HepG2 (cell line): ENCODE data around the gene DLG1. TPM values are rescaled to one million over a fixed set of nuclear protein-coding genes. Genes with fewer than 3 reads are reported as not detected.
"Not testable (repeated sequence)": the region's sequence is repeated elsewhere in the genome, so short reads cannot be mapped to it uniquely, and the experiment has no call there.

Experiments
- ATAC-seq: fragments of 200-7000 bp; cut with Tn5 transposase; 3 replicates; pipeline ENCODE4 v1.9.1; 2020; ENCODE audit warnings: mild to moderate bottlenecking, moderate library complexity
- BruUV-seq: library from RNA; stranded (reverse); fragments of 400-500 nt; replicated peaks from 2 replicates; lab custom pipeline; 2021; lab: Mats Ljungman, UMichigan
- CTCF ChIA-PET: fragments of 300-600 bp; formaldehyde crosslinking; extraction: SDS; loops from one replicate; lab custom pipeline; 2021; ENCODE audit warnings: low total read pairs, inconsistent platforms, low intra/inter-chr PET ratio; lab: Yijun Ruan, JAX
- POLR2A ChIA-PET: fragments of 350-600 bp; sonication (Branson Sonifier 250); formaldehyde crosslinking; loops from one replicate; lab custom pipeline; 2020; ENCODE audit warnings: antibody characterized with exemption, inconsistent platforms; lab: Yijun Ruan, JAX
- DNase-seq: peaks from one replicate; pipeline ENCODE4 v3.0.0-alpha.2; 2015; ENCODE audit warnings: low spot score
- FAIRE-seq: peaks from 3 replicates; lab custom pipeline; 2011; peaks lifted over from hg19 to GRCh38; lab: Jason Lieb, UNC
- H2AFZ ChIP-seq: one replicate; pipeline ENCODE4 v1.6.1; 2011; ENCODE audit warnings: low read length, inconsistent platforms
- H3K27ac ChIP-seq: fragments of 300-600 bp; 3 replicates; pipeline ENCODE4 v1.8.0; 2011; ENCODE audit warnings: mixed run types, mild to moderate bottlenecking, mixed read lengths, low read length, inconsistent platforms; ENCODE audit not compliant: insufficient read depth; ENCODE audit errors: extremely low read length
- H3K27me3 ChIP-seq, 2 experiments: fragments of 200-600 bp in 1 of 2; 2 replicates in 1 of 2; 3 replicates in 1 of 2; pipeline versions ENCODE4 v1.6.0 to v1.8.0; 2011; ENCODE audit warnings: low read length in 2 of 2, mild to moderate bottlenecking in 2 of 2, moderate library complexity in 2 of 2, inconsistent platforms in 1 of 2; ENCODE audit not compliant: insufficient read depth in 2 of 2, control insufficient read depth in 1 of 2
- H3K36me3 ChIP-seq, 2 experiments: fragments of 200-600 bp in 1 of 2; replicated peaks in 1 of 2; 2 replicates in 1 of 2; 3 replicates in 1 of 2; pipeline versions ENCODE4 v1.5.1 to v1.8.0; 2011; ENCODE audit warnings: low read length in 2 of 2, inconsistent platforms in 1 of 2; ENCODE audit not compliant: insufficient read depth in 2 of 2, control insufficient read depth in 1 of 2
- H3K4me1 ChIP-seq: 2 replicates; pipeline ENCODE4 v1.5.1; 2012; ENCODE audit warnings: low read length, inconsistent platforms; ENCODE audit not compliant: insufficient read depth
- H3K4me2 ChIP-seq: 2 replicates; pipeline ENCODE4 v1.6.0; 2011; ENCODE audit warnings: low read depth, low read length, inconsistent platforms
- H3K4me3 ChIP-seq, 3 experiments: fragments of 200-600 bp in 1 of 3; sonication (generic), shearing (Covaris generic) in 1 of 3; replicated peaks in 1 of 3; 2 replicates each; pipeline ENCODE4 v1.5.1; 2011 to 2016; ENCODE audit warnings: low read length in 3 of 3, inconsistent platforms in 2 of 3, low read depth in 2 of 3, mild to moderate bottlenecking in 2 of 3, control low read depth in 1 of 3, mixed read lengths in 1 of 3; ENCODE audit not compliant: insufficient read depth in 1 of 3
- H3K79me2 ChIP-seq: one replicate; pipeline ENCODE4 v1.6.1; 2011; ENCODE audit warnings: low read length, inconsistent platforms; ENCODE audit not compliant: insufficient read depth
- H3K9ac ChIP-seq: 2 replicates; pipeline ENCODE4 v1.6.0; 2011; ENCODE audit warnings: mild to moderate bottlenecking, low read depth, low read length, inconsistent platforms; ENCODE audit not compliant: insufficient read depth
- H3K9me3 ChIP-seq: 2 replicates; pipeline ENCODE4 v1.5.1; 2012; ENCODE audit warnings: mild to moderate bottlenecking, low read length
- H4K20me1 ChIP-seq: 2 replicates; pipeline ENCODE4 v1.6.0; 2011; ENCODE audit warnings: inconsistent platforms, mild to moderate bottlenecking, low read length, moderate library complexity; ENCODE audit not compliant: insufficient read depth
- NR3C1 ChIP-seq: sonication (generic); formaldehyde crosslinking; IDR thresholded peaks from 2 replicates; pipeline ENCODE4 v1.4.0; 2020; ENCODE audit warnings: missing genetic modification reagents
- SMC3 ChIP-seq: IDR thresholded peaks from 2 replicates; pipeline ENCODE4 v1.6.1; 2011; ENCODE audit warnings: low read length, improper control_type of control experiment
- STAG1 ChIP-seq: sonication (generic); formaldehyde crosslinking; IDR thresholded peaks from 2 replicates; pipeline ENCODE4 v1.4.0; 2020; ENCODE audit warnings: missing genetic modification reagents
- ZBTB38 ChIP-seq: sonication (generic); formaldehyde crosslinking; IDR thresholded peaks from 2 replicates; pipeline ENCODE4 v1.5.1; 2020; ENCODE audit warnings: mild to moderate bottlenecking, missing genetic modification reagents
- WGBS: methylation state at CpG from one replicate; pipeline ENCODE4 v1.1.6; 2017; ENCODE audit warnings: low lambda C conversion rate; 5-methylcytosine and 5-hydroxymethylcytosine counted together
- in situ Hi-C: cut with HindIII; loops from 2 replicates; pipeline ENCODE4 v1.10.0; 2017; ENCODE audit warnings: low pct_unique_long_range_greater_than_20kb; ENCODE audit not compliant: extremely low pct_ligation_motif_present
- intact Hi-C: fragments of 100-400 bp; cut with micrococcal nuclease; formaldehyde crosslinking; loops from one replicate; pipeline ENCODE4 v1.10.0; 2022; ENCODE audit not compliant: unreplicated experiment
- polyA plus RNA-seq, 8 experiments: library from polyadenylated mRNA; depleted of rRNA in 3 of 8; stranded (reverse) in 7 of 8; unstranded in 1 of 8; fragments of >200 nt; fragmentation: Illumina TruSeq in 4 of 8; extraction: Trizol in 4 of 8; gene quantifications; 2 replicates each; pipeline versions ENCODE4 v1.2.1 to v1.2.3, GENCODE V29; 2011 to 2016; ENCODE audit warnings: low read depth in 4 of 8, missing spikeins in 1 of 8, mixed read lengths in 1 of 8; ENCODE audit not compliant: insufficient read depth in 1 of 8
- total RNA-seq, 5 experiments: library from RNA; depleted of rRNA; stranded (reverse); fragments of >200 nt; fragmentation: Illumina TruSeq; extraction: Trizol; gene quantifications; 2 replicates each; pipeline ENCODE4 v1.2.3, GENCODE V29; 2016; ENCODE audit warnings: low read depth in 1 of 5
- TF ChIP-seq, protein P1 (sequence below): IDR thresholded peaks from 2 replicates; pipeline ENCODE4 v1.6.1; 2012; ENCODE audit warnings: inconsistent platforms
- TF ChIP-seq, protein P2 (sequence below): sonication (generic); formaldehyde crosslinking; IDR thresholded peaks from 2 replicates; pipeline ENCODE4 v1.4.0; 2020; ENCODE audit warnings: missing genetic modification reagents
- TF ChIP-seq, protein P3 (sequence below): sonication (generic); formaldehyde crosslinking; IDR thresholded peaks from 2 replicates; pipeline ENCODE4 v1.5.0; 2020; ENCODE audit warnings: mild to moderate bottlenecking, missing genetic modification reagents, moderate library complexity

Gene DLG1
- total and polyA plus RNA-seq, 2 of the 13 experiments (the other 11 are each of a cell fraction or from before 2014, with no cell fraction given): 30.5 to 104 TPM

DNA sequence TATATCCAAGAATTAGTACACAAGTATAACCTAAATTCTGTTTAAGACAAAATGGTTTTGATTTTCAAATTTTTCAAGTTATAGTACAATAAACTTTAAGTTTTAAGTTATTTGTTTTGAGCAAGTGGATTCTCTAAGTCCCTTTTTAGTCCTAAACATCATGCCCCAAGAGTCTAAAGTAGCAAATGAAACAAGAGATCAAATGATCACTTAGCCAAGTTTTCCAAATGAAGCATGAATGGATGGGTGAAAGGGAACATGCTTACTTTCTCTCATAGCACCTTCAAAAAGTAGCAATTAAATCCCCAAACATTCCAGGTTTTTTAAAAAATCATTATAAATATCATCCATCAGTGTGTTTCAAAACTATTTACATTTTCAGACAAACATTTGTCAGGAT is 19.5 kb downstream of the DLG1 start:
- Histone ChIP-seq H3K4me3 (no peak overlapping the region), H3K9me3 (no peaks in the 10 kb centered on the region), H4K20me1 (0 out of 2 replicates have a peak, but pooled peaks cover 3% of the 10 kb centered on the region), H3K9ac (no peak overlapping the region), H3K4me1 (peaks cover 46% of the 10 kb centered on the region), H2AFZ (no peak overlapping the region), H3K4me2 (no peak overlapping the region), H3K36me3 (peaks cover 9 to 37% of the 10 kb centered on the region in 2 experiments), H3K79me2 (peaks cover 85% of the 10 kb centered on the region), H3K27me3 (no peaks in the 10 kb centered on the region), H3K27ac (peak overlapping the region; percentile 18)
- BruUV-seq: no TSS peak
- DNase-seq (no peak), FAIRE-seq (no peak), ATAC-seq (no peak)
- POLR2A ChIA-PET: no interaction called here
- in situ Hi-C loops (no loop called here), intact Hi-C loops (loop anchor here (5.0 kb wide), 1 partner anchor 223 kb away; no protein-coding TSS in a partner anchor)
- no peak for TF ChIP-seq NR3C1 (CRISPR knock-in tag)
- TF ChIP-seq, protein P1, sequence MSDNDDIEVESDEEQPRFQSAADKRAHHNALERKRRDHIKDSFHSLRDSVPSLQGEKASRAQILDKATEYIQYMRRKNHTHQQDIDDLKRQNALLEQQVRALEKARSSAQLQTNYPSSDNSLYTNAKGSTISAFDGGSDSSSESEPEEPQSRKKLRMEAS: no peak
- CTCF ChIA-PET: no interaction called here

DNA sequence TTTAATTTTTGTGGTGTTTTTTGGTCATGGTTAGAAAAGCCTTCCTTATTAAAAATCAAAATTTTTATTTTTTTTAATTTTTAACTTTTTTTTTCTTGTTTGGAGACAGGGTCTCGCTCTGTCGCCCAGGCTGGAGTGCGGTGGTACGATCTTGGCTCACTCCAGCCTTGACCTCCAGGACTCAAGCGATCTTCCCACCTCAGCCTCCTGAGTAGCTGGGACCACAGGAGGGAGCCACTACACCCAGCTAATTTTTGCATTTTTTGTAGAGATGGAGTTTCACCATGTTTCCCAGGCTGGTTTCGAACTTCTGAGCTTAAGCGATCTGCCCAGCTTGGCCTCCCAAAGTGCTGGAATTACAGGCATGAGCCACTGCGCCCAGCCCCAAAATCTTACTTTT is 21.6 kb downstream of the DLG1 start:
- DNase-seq (peak; percentile 12), ATAC-seq (0 out of 3 replicates have a peak, but pooled peaks have one; percentile 28)
- CTCF ChIA-PET, H3K4me2 ChIP-seq, H3K4me3 ChIP-seq, H3K9ac ChIP-seq, in situ Hi-C loops, H3K27me3 ChIP-seq, H4K20me1 ChIP-seq, BruUV-seq, FAIRE-seq, H3K9me3 ChIP-seq, H2AFZ ChIP-seq, H3K27ac ChIP-seq: not testable (repeated sequence)
- Histone ChIP-seq H3K36me3 (peaks cover 9 to 30% of the 10 kb centered on the region in 2 experiments; a peak in 4 of 5 replicates), H3K79me2 (peaks cover 88% of the 10 kb centered on the region), H3K4me1 (peaks cover 65% of the 10 kb centered on the region)
- intact Hi-C loops: loop anchor here (5.0 kb wide), 1 partner anchor 225 kb away; no protein-coding TSS in a partner anchor
- TF ChIP-seq, protein P2, sequence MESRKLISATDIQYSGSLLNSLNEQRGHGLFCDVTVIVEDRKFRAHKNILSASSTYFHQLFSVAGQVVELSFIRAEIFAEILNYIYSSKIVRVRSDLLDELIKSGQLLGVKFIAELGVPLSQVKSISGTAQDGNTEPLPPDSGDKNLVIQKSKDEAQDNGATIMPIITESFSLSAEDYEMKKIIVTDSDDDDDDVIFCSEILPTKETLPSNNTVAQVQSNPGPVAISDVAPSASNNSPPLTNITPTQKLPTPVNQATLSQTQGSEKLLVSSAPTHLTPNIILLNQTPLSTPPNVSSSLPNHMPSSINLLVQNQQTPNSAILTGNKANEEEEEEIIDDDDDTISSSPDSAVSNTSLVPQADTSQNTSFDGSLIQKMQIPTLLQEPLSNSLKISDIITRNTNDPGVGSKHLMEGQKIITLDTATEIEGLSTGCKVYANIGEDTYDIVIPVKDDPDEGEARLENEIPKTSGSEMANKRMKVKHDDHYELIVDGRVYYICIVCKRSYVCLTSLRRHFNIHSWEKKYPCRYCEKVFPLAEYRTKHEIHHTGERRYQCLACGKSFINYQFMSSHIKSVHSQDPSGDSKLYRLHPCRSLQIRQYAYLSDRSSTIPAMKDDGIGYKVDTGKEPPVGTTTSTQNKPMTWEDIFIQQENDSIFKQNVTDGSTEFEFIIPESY (CRISPR knock-in tag): 0 out of 2 replicates have a peak, but pooled peaks have one; percentile 14
- TF ChIP-seq SMC3 (peak; percentile 36; the same call in 1 of the 2 replicates), ZBTB38 (CRISPR knock-in tag) (0 out of 2 replicates have a peak, but pooled peaks have one; percentile 24), STAG1 (CRISPR knock-in tag) (peak; percentile 53)
- TF ChIP-seq, protein P3, sequence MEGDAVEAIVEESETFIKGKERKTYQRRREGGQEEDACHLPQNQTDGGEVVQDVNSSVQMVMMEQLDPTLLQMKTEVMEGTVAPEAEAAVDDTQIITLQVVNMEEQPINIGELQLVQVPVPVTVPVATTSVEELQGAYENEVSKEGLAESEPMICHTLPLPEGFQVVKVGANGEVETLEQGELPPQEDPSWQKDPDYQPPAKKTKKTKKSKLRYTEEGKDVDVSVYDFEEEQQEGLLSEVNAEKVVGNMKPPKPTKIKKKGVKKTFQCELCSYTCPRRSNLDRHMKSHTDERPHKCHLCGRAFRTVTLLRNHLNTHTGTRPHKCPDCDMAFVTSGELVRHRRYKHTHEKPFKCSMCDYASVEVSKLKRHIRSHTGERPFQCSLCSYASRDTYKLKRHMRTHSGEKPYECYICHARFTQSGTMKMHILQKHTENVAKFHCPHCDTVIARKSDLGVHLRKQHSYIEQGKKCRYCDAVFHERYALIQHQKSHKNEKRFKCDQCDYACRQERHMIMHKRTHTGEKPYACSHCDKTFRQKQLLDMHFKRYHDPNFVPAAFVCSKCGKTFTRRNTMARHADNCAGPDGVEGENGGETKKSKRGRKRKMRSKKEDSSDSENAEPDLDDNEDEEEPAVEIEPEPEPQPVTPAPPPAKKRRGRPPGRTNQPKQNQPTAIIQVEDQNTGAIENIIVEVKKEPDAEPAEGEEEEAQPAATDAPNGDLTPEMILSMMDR (CRISPR knock-in tag): peak; percentile 47
- POLR2A ChIA-PET: interaction anchor here (1.1 kb wide), 1 partner anchor 94 kb away, joined by 3 read pairs; no protein-coding TSS in a partner anchor
- 96% methylated on average over 8 of the region's 8 CpGs for WGBS
